Jurkat, Clone E6-1 (cell line): ENCODE measurements around the gene EGFL7. TPM values are rescaled to one million over a fixed set of nuclear protein-coding genes. Genes with fewer than 3 reads are reported as not detected.

Experiments
- DNase-seq: peaks from one replicate; pipeline ENCODE4 v3.0.0-alpha.2; 2011; ENCODE audit warnings: low read depth, low spot score
- H3K4me3 ChIP-seq: 2 replicates; pipeline ENCODE4 v1.5.1; 2011; ENCODE audit warnings: mild to moderate bottlenecking, low read length, control low read depth, moderate library complexity
- polyA plus RNA-seq: library from polyadenylated mRNA; unstranded; fragments of >200 nt; gene quantifications from one replicate; pipeline ENCODE4 v1.2.1, GENCODE V29; 2012; ENCODE audit warnings: missing spikeins; ENCODE audit not compliant: insufficient read length, insufficient read depth

The EGFL7 gene
- 11.0 TPM for polyA plus RNA-seq

DNA sequence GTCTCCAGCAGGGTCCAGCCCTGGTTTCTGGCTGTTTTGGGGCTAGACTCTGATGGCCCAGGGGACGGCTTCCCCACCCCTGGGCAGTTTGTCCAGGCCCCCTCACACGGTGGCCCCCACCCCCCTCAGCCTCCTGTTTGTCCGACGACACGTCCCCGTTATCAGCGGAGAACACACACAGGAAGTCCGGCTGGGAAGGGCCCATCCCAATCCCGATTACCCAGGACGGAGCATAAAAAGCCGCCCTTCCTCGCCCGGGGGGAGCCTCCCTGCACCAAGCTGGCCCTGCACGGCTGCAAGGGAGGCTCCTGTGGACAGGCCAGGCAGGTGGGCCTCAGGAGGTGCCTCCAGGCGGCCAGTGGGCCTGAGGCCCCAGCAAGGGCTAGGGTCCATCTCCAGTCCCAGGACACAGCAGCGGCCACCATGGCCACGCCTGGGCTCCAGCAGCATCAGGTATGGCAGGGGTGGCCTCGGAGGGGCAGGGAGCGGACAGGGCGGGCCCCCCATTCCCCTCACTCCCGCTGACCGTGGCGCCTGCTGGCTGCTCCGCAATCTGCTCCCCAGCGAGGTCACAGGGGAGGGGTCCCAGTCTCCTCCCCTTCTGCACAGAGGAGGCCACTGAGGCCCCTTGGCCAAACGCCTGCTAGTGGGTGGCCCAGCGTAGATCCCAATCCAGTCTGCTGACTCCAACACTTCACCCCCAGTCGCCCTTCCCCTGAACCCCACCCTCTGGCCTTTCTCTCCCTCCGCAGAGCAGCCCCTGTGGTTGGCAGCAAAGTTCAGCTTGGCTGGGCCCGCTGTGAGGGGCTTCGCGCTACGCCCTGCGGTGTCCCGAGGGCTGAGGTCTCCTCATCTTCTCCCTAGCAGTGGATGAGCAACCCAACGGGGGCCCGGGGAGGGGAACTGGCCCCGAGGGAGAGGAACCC lies at the start of gene EGFL7:
TSS of gene EGFL7 (plus strand) at position 261 of the 926 bp plus-strand sequence. CDS start 5,367 bp downstream, outside the sequence.
- H3K4me3 ChIP-seq = no peak within 1 kb of the TSS
- DNase-seq = no peak

DNA sequence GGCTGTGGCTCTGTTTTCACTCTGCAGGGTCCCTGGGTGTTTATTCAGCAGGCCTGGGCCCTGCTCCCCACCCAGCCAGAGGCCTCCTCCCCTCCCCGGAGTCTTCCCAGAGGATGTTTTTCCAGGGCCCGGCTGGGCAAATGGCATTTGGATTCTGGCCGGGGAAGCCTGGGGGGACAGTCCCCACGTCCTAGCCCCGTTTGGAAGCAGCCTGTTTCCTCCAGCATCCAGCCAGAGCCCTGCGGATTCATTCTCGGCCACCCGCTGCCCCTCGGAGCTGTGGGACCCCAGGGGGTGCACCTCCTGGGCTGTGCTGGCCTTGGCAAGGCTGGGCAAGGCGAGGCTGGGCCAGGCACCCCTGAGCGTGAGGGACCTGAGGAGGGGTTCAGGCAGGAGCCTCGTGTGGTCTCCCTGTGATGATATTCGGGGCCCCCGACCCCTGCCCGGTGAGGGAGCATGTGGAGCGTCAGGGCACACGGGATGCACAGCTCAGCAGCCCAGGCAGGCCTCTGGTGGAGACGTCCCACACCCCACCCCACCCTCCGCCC lies 48.8 kb upstream of the EGFL7 start:
- no peak for DNase-seq
- H3K4me3 ChIP-seq = no peak overlapping the region

DNA sequence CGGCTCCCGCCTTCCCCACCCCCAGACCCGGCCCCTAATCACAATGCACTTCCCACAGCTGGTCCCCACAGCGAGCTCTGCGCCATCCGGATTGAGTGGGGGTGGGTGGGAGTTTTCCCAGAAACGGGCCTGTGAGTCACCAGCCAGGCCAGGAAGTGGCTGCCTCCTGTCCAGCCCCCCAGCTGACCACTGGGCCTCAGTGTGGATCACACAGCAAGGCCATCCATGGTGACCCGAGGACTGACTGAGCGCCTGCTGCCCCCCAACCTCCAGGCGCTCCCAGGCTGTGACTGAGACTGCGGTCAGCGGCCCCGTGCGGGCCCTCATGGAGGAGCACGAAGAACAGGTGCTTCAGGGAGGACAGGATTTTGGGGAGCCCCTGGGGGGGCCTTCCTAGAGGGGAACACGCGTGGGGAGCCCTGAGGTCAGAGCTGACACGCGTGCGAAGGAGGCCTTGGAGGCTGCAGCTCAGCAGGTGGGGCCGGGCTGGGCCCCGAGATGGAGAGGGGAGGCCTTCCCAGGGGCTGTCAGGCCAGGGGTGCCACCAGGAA lies 48.3 kb upstream of the EGFL7 start:
- no peak for DNase-seq
- no peak overlapping the region for H3K4me3 ChIP-seq

DNA sequence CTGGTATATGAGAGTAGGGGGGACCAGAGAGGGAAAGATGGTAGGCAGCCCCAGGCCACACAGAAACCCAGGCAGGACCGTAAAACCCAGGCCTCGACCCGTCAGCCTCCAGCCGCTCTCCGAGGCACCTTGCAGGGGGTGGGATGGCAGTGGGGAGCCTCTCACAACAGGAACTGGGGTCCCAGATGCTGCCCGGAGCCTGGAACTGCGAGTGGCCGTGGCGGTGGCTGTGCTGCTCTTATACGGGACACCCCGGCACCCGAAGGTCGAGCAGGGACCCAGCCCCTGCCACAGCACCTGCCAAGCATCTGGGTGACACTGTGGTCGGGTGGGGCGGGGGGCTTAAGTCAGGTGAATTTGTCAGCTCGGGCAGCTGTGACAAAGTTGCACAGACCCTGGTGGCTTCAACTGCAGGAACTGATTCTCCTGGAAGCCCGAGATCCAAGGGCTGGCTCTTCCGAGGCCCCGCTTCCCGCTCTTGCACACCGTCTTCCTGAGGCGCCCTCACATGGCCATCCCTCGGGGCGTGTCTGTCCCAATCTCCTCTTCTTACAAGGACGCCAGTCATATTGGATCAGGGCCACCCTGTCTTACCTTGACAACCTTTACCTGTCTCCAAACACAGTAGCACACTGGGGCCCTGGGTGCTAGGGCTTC lies 47.6 kb upstream of the EGFL7 start:
- no peak overlapping the region for H3K4me3 ChIP-seq
- no peak for DNase-seq

DNA sequence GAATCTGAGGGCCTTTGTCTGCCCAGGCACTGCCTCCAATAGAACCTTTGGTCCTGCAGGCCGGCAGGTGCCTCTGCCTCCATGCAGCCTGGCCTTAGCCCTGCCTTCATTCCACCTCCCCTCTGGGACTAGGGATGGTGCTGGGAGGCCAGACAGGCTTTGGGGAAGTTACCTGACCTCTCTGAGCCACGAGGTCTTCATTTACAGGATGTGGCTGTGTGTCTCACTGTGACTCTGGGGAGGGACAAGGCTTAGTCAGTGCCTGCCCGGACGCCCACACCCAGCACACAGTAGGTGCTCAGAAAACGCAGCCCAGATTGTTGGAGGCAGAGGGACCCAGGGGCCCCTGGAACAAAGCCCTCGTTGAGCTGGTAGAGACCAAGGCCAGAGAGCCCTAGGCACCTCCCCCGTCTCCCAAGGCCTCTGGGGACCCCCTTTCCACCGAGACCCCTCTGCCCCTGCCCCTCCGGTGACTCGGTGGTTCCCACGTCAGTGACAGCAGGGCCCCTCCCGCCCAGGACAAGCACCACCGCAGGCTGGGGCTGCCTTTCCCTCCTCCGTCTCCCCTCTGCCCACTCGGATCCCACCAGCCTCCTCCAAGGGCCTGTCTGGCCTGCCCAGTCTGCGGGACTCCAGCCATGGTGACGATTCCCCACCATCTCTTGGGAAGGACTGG lies 46.9 kb upstream of the EGFL7 start:
- no peak overlapping the region for H3K4me3 ChIP-seq
- no peak for DNase-seq

DNA sequence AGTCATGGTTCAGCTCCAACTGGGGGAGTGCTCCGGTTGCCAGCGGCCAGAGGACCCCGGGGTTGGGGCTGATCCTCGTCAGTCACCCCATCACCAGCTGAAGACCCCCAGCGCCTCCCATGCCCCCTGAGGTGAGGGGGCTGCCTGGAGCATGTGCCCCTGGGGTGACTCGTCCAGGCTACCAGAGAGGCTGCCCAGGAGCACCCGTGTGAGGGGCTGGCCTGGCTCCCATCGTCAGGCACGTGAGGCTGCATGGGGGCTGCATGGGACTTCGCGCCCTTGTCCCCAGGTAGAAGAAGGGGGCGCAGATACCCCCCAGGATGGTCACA lies 46.4 kb upstream of the EGFL7 start:
- DNase-seq = no peak
- no peak overlapping the region for H3K4me3 ChIP-seq

DNA sequence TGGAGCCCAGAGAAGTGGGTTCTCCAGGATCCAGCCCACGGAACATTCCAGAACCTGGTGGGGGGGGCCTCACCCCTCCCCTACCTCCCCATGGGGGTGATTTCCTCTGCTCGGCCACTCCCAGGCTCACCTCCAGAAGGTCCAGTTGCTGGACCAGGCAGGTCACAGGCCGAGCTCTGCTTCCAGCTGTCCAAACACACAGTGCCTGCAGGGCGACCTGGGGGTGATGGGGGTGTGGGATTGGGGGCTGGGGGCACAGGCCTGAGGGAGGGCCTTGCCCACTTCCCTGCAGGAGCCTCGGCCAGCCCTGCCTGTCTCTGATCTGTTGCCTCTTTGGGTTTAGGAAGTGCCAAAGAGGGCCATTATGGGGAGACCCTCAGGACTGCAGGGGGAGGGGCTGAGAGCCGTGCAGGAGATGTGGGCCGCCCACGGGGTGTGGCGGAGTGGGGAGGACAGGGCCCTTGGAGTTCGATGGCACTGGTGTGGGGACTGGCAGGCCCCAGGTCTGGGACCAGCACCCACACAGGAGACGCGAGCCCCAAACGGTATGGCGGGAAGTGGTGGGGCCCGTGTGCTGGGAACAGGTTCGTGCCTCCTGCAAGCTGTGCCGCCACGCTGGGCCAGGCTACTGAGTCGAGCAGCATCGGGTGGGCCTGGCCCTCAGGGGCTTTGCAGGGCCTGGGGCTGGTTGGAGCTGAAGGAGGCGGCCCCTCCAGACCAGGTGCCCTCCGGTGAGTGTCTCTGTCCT lies 45.6 kb upstream of the EGFL7 start:
- no peak overlapping the region for H3K4me3 ChIP-seq
- DNase-seq = no peak

GRCh38 chr9:136617746-136618579 lies 44.8 kb upstream of the EGFL7 start:
- no peak for DNase-seq

GRCh38 chr9:136618580-136619547 lies 43.9 kb upstream of the EGFL7 start:
- no peak overlapping the region for H3K4me3 ChIP-seq
- no peak for DNase-seq

More at GRCh38 chr9:136617746-136618579, 44.8 kb upstream of the EGFL7 start:
- H3K4me3 ChIP-seq = no peak overlapping the region

DNA sequence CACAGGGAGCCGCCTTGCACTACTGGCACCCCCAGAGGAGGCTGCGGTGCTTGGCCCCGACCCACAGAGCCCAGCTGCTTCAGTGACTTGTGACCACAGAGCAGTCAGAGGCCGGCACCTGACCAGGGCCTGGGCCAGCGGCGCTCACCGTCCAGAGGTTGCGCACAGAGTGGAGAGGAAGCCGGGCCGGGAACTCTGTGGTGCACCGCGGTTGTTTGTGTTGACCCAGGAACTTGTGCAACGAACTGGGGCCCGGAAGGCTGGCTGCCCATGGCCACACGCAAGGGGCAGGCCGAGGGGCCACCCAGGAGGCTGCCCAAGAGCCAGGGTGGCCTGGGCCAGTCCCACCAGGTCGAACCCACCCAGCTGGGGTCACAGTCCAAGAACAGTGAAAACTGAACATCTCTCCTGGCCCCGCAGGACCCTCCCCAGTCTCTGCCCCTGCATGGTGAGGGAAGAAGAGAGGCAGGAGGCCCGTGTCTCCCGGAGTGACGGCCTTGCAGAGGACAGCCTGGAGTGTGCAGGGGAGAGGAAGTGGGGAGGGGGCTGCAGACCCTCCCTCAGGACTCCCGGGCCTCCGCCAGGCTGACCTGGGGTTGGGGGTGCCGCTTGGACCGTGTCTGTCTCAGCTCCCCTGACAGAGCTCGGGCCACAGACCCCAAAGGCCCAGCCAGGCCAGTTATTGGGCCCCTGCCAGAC lies 42.8 kb upstream of the EGFL7 start:
- H3K4me3 ChIP-seq = no peak overlapping the region
- DNase-seq = no peak

GRCh38 chr9:136620441-136621018 lies 42.2 kb upstream of the EGFL7 start:
- no peak overlapping the region for H3K4me3 ChIP-seq
- DNase-seq = no peak

GRCh38 chr9:136621019-136621733 lies 41.5 kb upstream of the EGFL7 start:
- no peak overlapping the region for H3K4me3 ChIP-seq
- DNase-seq = no peak

GRCh38 chr9:136621734-136622093 lies 41.0 kb upstream of the EGFL7 start:
- no peak overlapping the region for H3K4me3 ChIP-seq
- DNase-seq = no peak

GRCh38 chr9:136622538-136622948 lies 40.2 kb upstream of the EGFL7 start:
- DNase-seq = no peak
- no peak overlapping the region for H3K4me3 ChIP-seq
